Heart left ventricle (tissue), 16 donors: ENCODE results near the gene VIM. TPM values are rescaled to one million over a fixed set of nuclear protein-coding genes. Genes with fewer than 3 reads are reported as not detected.

Experiments
- ATAC-seq, 4 donors: fragments of 200-7000 bp; cut with Tn5 transposase; one replicate each; pipeline ENCODE4 v1.9.1; 2020 to 2022; ENCODE audit warnings: moderate library complexity in 4 of 4, mild to moderate bottlenecking in 3 of 4, moderate number of reproducible peaks in 1 of 4
- DNase-seq, 5 donors: peaks; one replicate each; pipeline ENCODE4 v3.0.0-alpha.2; 2020
- H3K27ac ChIP-seq, 12 donors: fragments of 200-600 bp; sonication (generic) in 4 of 12; one replicate each; pipeline versions ENCODE4 v1.5.0 to v1.8.0; 2016 to 2022; ENCODE audit warnings: mild to moderate bottlenecking in 2 of 12
- H3K27me3 ChIP-seq, 9 donors: fragments of 200-600 bp; sonication (generic) in 2 of 9; one replicate each; pipeline versions ENCODE4 v1.5.1 to v1.8.0; 2016 to 2022; ENCODE audit warnings: mild to moderate bottlenecking in 3 of 9
- H3K36me3 ChIP-seq, 9 donors: fragments of 200-600 bp; sonication (generic) in 2 of 9; one replicate each; pipeline versions ENCODE4 v1.5.0 to v1.8.0; 2018 to 2022; ENCODE audit warnings: mild to moderate bottlenecking in 2 of 9
- H3K4me1 ChIP-seq, 12 donors: fragments of 200-600 bp; sonication (generic) in 4 of 12; one replicate each; pipeline versions ENCODE4 v1.5.0 to v1.8.0; 2016 to 2022; ENCODE audit warnings: mild to moderate bottlenecking in 3 of 12
- H3K4me3 ChIP-seq, 12 donors: fragments of 200-600 bp; sonication (generic) in 4 of 12; one replicate each; pipeline versions ENCODE4 v1.5.0 to v1.8.0; 2017 to 2022; ENCODE audit warnings: mild to moderate bottlenecking in 9 of 12, moderate library complexity in 4 of 12
- H3K9me3 ChIP-seq, 12 donors: fragments of 200-600 bp; sonication (generic) in 4 of 12; one replicate each; pipeline versions ENCODE4 v1.5.0 to v1.8.0; 2016 to 2022; ENCODE audit warnings: mild to moderate bottlenecking in 1 of 12
- CTCF ChIP-seq, 12 donors: fragments of 200-600 bp; sonication (generic) in 4 of 12; IDR thresholded peaks; one replicate each; pipeline versions ENCODE4 v1.5.0 to v1.8.0; 2018 to 2022; ENCODE audit warnings: antibody characterized with exemption in 12 of 12, mild to moderate bottlenecking in 5 of 12
- POLR2A ChIP-seq, 2 donors: fragments of 450-650 bp; IDR thresholded peaks; one replicate each; pipeline ENCODE4 v1.6.1; 2017; ENCODE audit warnings: antibody characterized with exemption in 2 of 2, mild to moderate bottlenecking in 2 of 2, moderate library complexity in 2 of 2
- WGBS, 4 donors: extraction: QIAGEN DNeasy Blood & Tissue Kit in 2 of 4; methylation state at CpG; one replicate each; pipeline versions ENCODE4 v1.1.5 to v1.1.7; 2013 to 2018; 5-methylcytosine and 5-hydroxymethylcytosine counted together
- intact Hi-C, 10 donors: fragments of 100-400 bp; cut with DNase I; formaldehyde crosslinking; loops; one replicate each; pipeline versions ENCODE4 v1.11.1 to v1.14.2; 2022
- polyA plus RNA-seq, 2 donors: library from polyadenylated mRNA; stranded (reverse); fragments of 200-250 nt; gene quantifications; one replicate each; pipeline ENCODE4 v1.2.3, GENCODE V29; 2013
- total RNA-seq, 9 donors: library from RNA; depleted of rRNA in 2 of 9; stranded (reverse); fragments of >200 nt in 2 of 9; fragmentation: NEBNext Ultra II Directional in 3 of 9; extraction: Animal tissue kit (Norgen Biotek cat#: 25700) in 3 of 9; gene quantifications; one replicate each; pipeline versions ENCODE4 v1.1.0 to v1.2.4, GENCODE V29; 2016 to 2023
- donor health status: ischemic (EF 13 %, LVEDD 7.1; RV severe dilation, severe dysfunction).
- donor health status: healthy with polysubstance abuse.
- donor health status: DM: no; HTN: yes; CAD: no.
- donor health status: DM: no; HTN: no; CAD: no.
- donor health status: ischemic (EF 25% LVEDD 6.9; RV normal size, moderate dysfunction).
- donor health status: ischemic (EF 25% LVEDD 5.7; RV mildly dilated, moderate dysfunction).
- donor health status: healthy.
- donor health status: DM: yes; HTN: yes; CAD: no.
- donor health status: ischemic (EF 35%, LVEDD 5.7; RV mildly dilated, moderate dysfunction).
- donor health status: nonischemic (EF 11% LVEDD 7.7; RV severe dilation, severe dysfunction).
- donor health status: DM: yes; HTN: yes; CAD: no.
- donor health status: PGD.
- donor health status: ischemic (EF 29% LVEDD 5.4; RV normal size, mild dysfunction).
- donor health status: nonischemic (EF 23%, LVEDD 6.1; RV moderate dilation, normal function).

The VIM gene
- total and polyA plus RNA-seq, 11 donors = 249 to 1,163 (median 387) TPM

DNA sequence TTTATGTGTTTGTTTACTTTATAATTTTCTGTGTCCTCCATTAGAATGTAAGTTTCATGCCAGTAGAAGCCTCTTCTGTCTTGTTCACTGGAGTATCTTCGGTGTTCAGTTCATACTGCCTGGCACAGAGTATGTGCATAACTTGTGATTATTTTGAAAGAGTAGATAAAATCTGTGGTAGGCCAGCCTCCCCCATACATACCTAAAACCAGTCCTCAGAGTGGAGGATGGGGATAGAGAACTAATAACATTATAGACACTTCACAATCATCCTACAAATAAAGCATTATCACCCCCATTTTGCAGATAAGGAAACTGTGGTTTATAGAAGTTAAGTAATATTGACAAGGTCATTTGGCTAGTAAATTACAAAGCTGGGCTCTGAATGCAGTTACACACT is 28.0 kb downstream of the VIM start:
- TF ChIP-seq CTCF (IDR thresholded peaks at IDR 0.05) = no peak
- no peak for TF ChIP-seq POLR2A (IDR thresholded peaks at IDR 0.05)
- Histone ChIP-seq H3K36me3 (no peaks in the 10 kb centered on the region), H3K4me3 (no peak overlapping the region), H3K4me1 (peaks cover 0 to 9% (median 0%) of the 10 kb centered on the region in 12 donors), H3K27me3 (no peaks in the 10 kb centered on the region), H3K9me3 (peaks cover 0 to 2% (median 0%) of the 10 kb centered on the region in 12 donors), H3K27ac (no peak overlapping the region)
- WGBS, 4 donors = 87 to 96% (median 91%) methylated on average over 1 of the region's 1 CpG
- ATAC-seq = no peak
- intact Hi-C loops = loop anchor here (2.0 to 10.0 kb wide), 7 partner anchors 179 to 429 kb away; no protein-coding TSS in a partner anchor
- no peak for DNase-seq

GRCh38 chr10:17256627-17257026 is 28.6 kb downstream of the VIM start:
- ATAC-seq (no peak), DNase-seq (no peak)
- Histone ChIP-seq H3K4me1 (peaks cover 0 to 9% (median 0%) of the 10 kb centered on the region in 12 donors), H3K27me3 (no peaks in the 10 kb centered on the region), H3K4me3 (no peak overlapping the region), H3K9me3 (peaks cover 0 to 8% (median 2%) of the 10 kb centered on the region in 12 donors), H3K36me3 (no peaks in the 10 kb centered on the region), H3K27ac (no peak overlapping the region)
- TF ChIP-seq POLR2A (IDR thresholded peaks at IDR 0.05) (no peak), CTCF (IDR thresholded peaks at IDR 0.05) (no peak)
- WGBS, 4 donors = 71 to 77% (median 75%) methylated on average over 5 of the region's 5 CpGs
- intact Hi-C loops = loop anchor here (1.0 to 10.0 kb wide), 11 partner anchors 178 to 429 kb away; no protein-coding TSS in a partner anchor

GRCh38 chr10:17257466-17258321 is 29.7 kb downstream of the VIM start:
- intact Hi-C loops = loop anchor here (1.0 to 10.0 kb wide), 11 partner anchors 177 to 430 kb away; no protein-coding TSS in a partner anchor
- peak overlapping the region in 1 of 12 donors; percentile 30 for H3K27ac ChIP-seq
- H3K27me3 ChIP-seq = no peaks in the 10 kb centered on the region
- peak in 2 of 5 donors; percentile 49 to 50 for DNase-seq
- H3K36me3 ChIP-seq = no peaks in the 10 kb centered on the region
- H3K9me3 ChIP-seq = peaks cover 0 to 19% (median 13%) of the 10 kb centered on the region in 12 donors
- 11 to 14% (median 13%) methylated on average over 8 of the region's 8 CpGs for WGBS, 4 donors
- TF ChIP-seq CTCF (IDR thresholded peaks at IDR 0.05) (peak; percentile 77 to 91 (median 85)), POLR2A (IDR thresholded peaks at IDR 0.05) (no peak)
- ATAC-seq = peak; percentile 73 to 87 (median 84)
- H3K4me3 ChIP-seq = peak overlapping the region in 5 of 12 donors; percentile 16 to 42 (median 24)
- H3K4me1 ChIP-seq = peaks cover 0 to 9% (median 0%) of the 10 kb centered on the region in 12 donors

DNA sequence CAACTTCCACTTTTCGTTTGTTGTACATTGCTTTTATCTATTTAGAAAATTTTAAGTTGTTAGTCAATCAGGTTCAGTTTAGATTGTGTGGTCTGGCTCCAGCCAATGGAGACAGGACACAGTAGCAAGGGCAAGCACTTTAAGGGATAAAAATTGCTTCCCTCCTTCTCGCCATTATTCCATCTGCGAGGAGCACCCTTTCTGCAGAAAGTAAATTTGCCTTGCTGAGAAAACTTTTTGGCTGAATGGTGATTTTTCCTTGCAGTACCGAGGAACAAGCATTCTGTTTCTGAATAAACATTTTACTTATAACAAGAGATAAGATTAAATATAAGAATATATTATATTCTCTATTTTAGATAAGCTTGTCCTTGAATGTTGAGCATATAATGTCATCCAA is 34.5 kb downstream of the VIM start:
- intact Hi-C loops = no loop called here
- H3K4me3 ChIP-seq = no peak overlapping the region
- DNase-seq (no peak), ATAC-seq (no peak)
- TF ChIP-seq POLR2A (IDR thresholded peaks at IDR 0.05) = no peak
- 90 to 95% (median 94%) methylated on average over 4 of the region's 4 CpGs for WGBS, 4 donors
- no peak overlapping the region for H3K27ac ChIP-seq
- H3K4me1 ChIP-seq = peaks cover 0 to 5% (median 0%) of the 10 kb centered on the region in 12 donors
- H3K36me3 ChIP-seq = no peaks in the 10 kb centered on the region
- H3K9me3 ChIP-seq = peaks cover 0 to 42% (median 29%) of the 10 kb centered on the region in 12 donors
- H3K27me3 ChIP-seq = peaks cover 0 to 2% (median 0%) of the 10 kb centered on the region in 9 donors
